GM18508 (cell line): Measurements from ENCODE around the gene BBS9.
"Not testable (repeated sequence)": the region's sequence is repeated elsewhere in the genome, so short reads cannot be mapped to it uniquely, and the experiment has no call there.

ENCODE experiments used
- ATAC-seq: cut with Tn5 transposase; IDR thresholded peaks from one replicate; pipeline ENCODE4 v1.9.1; 2021; ENCODE audit warnings: moderate number of reproducible peaks; ENCODE audit not compliant: insufficient read depth, unreplicated experiment

The BBS9 gene

GRCh38 chr7:33192695-33193291 lies 63.4 kb downstream of the BBS9 start:
- ATAC-seq: no peak

GRCh38 chr7:33193308-33193864 lies 64.0 kb downstream of the BBS9 start:
- ATAC-seq: no peak

GRCh38 chr7:33195264-33195663 lies 65.9 kb downstream of the BBS9 start:
- no peak for ATAC-seq

- ATAC-seq: no peak
Measured at GRCh38 chr7:33196221-33196620, 66.9 kb downstream of the BBS9 start.

GRCh38 chr7:33200282-33200681 lies 70.9 kb downstream of the BBS9 start:
- no peak for ATAC-seq

GRCh38 chr7:33201821-33202220 lies 72.5 kb downstream of the BBS9 start:
- no peak for ATAC-seq

- ATAC-seq: no peak
Measured at GRCh38 chr7:33210958-33211357, 81.6 kb downstream of the BBS9 start.

GRCh38 chr7:33212144-33212543 lies 82.8 kb downstream of the BBS9 start:
- ATAC-seq: no peak

- ATAC-seq: no peak
Measured at GRCh38 chr7:33215992-33216391, 86.6 kb downstream of the BBS9 start.

GRCh38 chr7:33217595-33217994 lies 88.2 kb downstream of the BBS9 start:
- ATAC-seq: no peak

- not testable (repeated sequence) for ATAC-seq
Measured at GRCh38 chr7:33218841-33219535, 89.6 kb downstream of the BBS9 start.

GRCh38 chr7:33220231-33220630 lies 90.9 kb downstream of the BBS9 start:
- ATAC-seq: no peak

GRCh38 chr7:33221390-33221789 lies 92.0 kb downstream of the BBS9 start:
- ATAC-seq: no peak

- ATAC-seq: no peak
Measured at GRCh38 chr7:33232632-33233145, 103.3 kb downstream of the BBS9 start.

- no peak for ATAC-seq
Measured at GRCh38 chr7:33233659-33234058, 104.3 kb downstream of the BBS9 start.

GRCh38 chr7:33237036-33237435 lies 107.7 kb downstream of the BBS9 start:
- ATAC-seq: no peak

GRCh38 chr7:33243319-33243881 lies 114.0 kb downstream of the BBS9 start:
- ATAC-seq: no peak

GRCh38 chr7:33248671-33249070 lies 119.3 kb downstream of the BBS9 start:
- ATAC-seq: no peak

GRCh38 chr7:33250421-33250871 lies 121.1 kb downstream of the BBS9 start:
- ATAC-seq: no peak

GRCh38 chr7:33251301-33251700 lies 121.9 kb downstream of the BBS9 start:
- ATAC-seq: no peak

- no peak for ATAC-seq
Measured at GRCh38 chr7:33258491-33258951, 129.2 kb downstream of the BBS9 start.
